Osteoblast (primary cell): Measurements from ENCODE around the gene ZNF503. TPM values are rescaled to one million over a fixed set of nuclear protein-coding genes. Genes with fewer than 3 reads are reported as not detected.

ENCODE experiments used
- DNase-seq: peaks from one replicate; pipeline ENCODE4 v3.0.0; 2011; ENCODE audit warnings: low spot score, mixed read lengths; ENCODE audit not compliant: insufficient read length; ENCODE audit errors: missing footprints
- H2AFZ ChIP-seq: 2 replicates; pipeline ENCODE4 v1.6.0; 2011; ENCODE audit warnings: mild to moderate bottlenecking, low read length
- H3K27ac ChIP-seq: 2 replicates; pipeline ENCODE4 v1.5.1; 2011; ENCODE audit warnings: mild to moderate bottlenecking, low read depth, low read length, moderate library complexity
- H3K27me3 ChIP-seq: 2 replicates; pipeline ENCODE4 v1.6.0; 2012; ENCODE audit warnings: mild to moderate bottlenecking, control low read depth, inconsistent platforms, low read length, moderate library complexity; ENCODE audit not compliant: insufficient read depth
- H3K36me3 ChIP-seq: 2 replicates; pipeline ENCODE4 v1.5.1; 2011; ENCODE audit warnings: mild to moderate bottlenecking, low read length, control low read depth, moderate library complexity; ENCODE audit not compliant: insufficient read depth
- H3K4me1 ChIP-seq: 2 replicates; pipeline ENCODE4 v1.5.1; 2011; ENCODE audit warnings: mild to moderate bottlenecking, low read length, control low read depth, moderate library complexity; ENCODE audit not compliant: insufficient read depth
- H3K4me2 ChIP-seq: 2 replicates; pipeline ENCODE4 v1.6.0; 2011; ENCODE audit warnings: mild to moderate bottlenecking, low read length; ENCODE audit not compliant: insufficient read depth
- H3K4me3 ChIP-seq: fragments of 200-600 bp; sonication (generic); 3 replicates; pipeline ENCODE4 v1.5.1; 2012; ENCODE audit warnings: mild to moderate bottlenecking, low read length, inconsistent platforms; ENCODE audit not compliant: insufficient read depth
- H3K79me2 ChIP-seq: 2 replicates; pipeline ENCODE4 v1.6.0; 2012; ENCODE audit warnings: mild to moderate bottlenecking, low read length, control low read depth, inconsistent platforms; ENCODE audit not compliant: insufficient read depth
- H3K9me3 ChIP-seq: 2 replicates; pipeline ENCODE4 v1.5.1; 2011; ENCODE audit warnings: low read depth, low read length, control low read depth
- H4K20me1 ChIP-seq: 2 replicates; pipeline ENCODE4 v1.6.0; 2012; ENCODE audit warnings: mild to moderate bottlenecking, low read length, control low read depth; ENCODE audit not compliant: insufficient read depth
- total RNA-seq: library from RNA; depleted of rRNA; stranded (reverse); fragments of >200 nt; gene quantifications from 2 replicates; pipeline ENCODE4 v1.2.3, GENCODE V29; 2012
- TF ChIP-seq, protein P1 (sequence below): IDR thresholded peaks from 2 replicates; pipeline ENCODE4 v1.5.1; 2011; ENCODE audit warnings: mild to moderate bottlenecking, low read depth, low read length, moderate library complexity; ENCODE audit errors: extremely low read depth

ZNF503 gene
- total RNA-seq, 1 donor: 18.5 TPM

DNA sequence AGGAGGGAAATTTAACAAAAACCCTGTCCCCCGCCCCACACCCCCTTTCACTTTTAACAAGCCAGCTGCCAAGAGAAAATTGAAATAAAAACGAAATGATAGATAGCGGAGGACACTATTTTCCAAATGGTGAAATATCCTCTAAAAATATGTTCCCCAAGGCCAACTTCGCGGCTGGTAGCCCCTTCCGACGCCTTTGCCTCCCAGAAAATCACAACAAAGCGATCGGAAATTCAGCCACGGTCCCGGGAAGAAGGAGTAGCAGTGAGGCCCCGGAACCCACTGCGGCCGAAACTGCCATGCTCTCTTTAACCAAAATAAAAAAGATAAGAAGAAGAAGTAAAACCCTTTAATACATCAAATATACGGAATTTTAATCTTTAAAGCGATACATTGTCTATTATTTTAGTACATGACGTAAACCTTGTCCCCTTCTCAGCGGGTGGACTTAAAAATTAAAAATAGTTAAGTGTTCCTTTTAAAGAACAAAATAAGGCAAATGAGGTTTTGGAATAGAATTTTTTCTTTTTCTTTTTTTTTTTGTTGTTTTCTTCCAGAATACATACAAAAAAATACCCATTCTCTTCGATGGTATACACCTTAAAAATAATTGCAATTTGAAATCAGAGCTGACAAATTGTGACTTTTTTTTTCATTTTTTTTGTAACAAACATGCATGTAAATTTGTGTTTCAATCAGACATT, 3.9 kb downstream of the ZNF503 start:
- H3K36me3 ChIP-seq: peaks cover 8% of the 10 kb centered on the region
- peak; percentile 79 for DNase-seq
- H3K27ac ChIP-seq: no peak overlapping the region
- H3K9me3 ChIP-seq: no peaks in the 10 kb centered on the region
- no peaks in the 10 kb centered on the region for H3K27me3 ChIP-seq
- TF ChIP-seq, protein P1, sequence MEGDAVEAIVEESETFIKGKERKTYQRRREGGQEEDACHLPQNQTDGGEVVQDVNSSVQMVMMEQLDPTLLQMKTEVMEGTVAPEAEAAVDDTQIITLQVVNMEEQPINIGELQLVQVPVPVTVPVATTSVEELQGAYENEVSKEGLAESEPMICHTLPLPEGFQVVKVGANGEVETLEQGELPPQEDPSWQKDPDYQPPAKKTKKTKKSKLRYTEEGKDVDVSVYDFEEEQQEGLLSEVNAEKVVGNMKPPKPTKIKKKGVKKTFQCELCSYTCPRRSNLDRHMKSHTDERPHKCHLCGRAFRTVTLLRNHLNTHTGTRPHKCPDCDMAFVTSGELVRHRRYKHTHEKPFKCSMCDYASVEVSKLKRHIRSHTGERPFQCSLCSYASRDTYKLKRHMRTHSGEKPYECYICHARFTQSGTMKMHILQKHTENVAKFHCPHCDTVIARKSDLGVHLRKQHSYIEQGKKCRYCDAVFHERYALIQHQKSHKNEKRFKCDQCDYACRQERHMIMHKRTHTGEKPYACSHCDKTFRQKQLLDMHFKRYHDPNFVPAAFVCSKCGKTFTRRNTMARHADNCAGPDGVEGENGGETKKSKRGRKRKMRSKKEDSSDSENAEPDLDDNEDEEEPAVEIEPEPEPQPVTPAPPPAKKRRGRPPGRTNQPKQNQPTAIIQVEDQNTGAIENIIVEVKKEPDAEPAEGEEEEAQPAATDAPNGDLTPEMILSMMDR: no peak
- H2AFZ ChIP-seq: no peak overlapping the region
- peak overlapping the region; percentile 84 for H3K4me2 ChIP-seq
- peaks cover 3% of the 10 kb centered on the region for H3K4me1 ChIP-seq
- H3K4me3 ChIP-seq: peak overlapping the region; percentile 35
- H4K20me1 ChIP-seq: peaks cover 22% of the 10 kb centered on the region
- peaks cover 37% of the 10 kb centered on the region for H3K79me2 ChIP-seq

GRCh38 chr10:75396631-75397495, 4.7 kb downstream of the ZNF503 start:
- Histone ChIP-seq H3K27me3 (no peaks in the 10 kb centered on the region), H2AFZ (no peak overlapping the region), H3K79me2 (peaks cover 37% of the 10 kb centered on the region), H3K4me3 (peak overlapping the region; percentile 28), H3K9me3 (no peaks in the 10 kb centered on the region), H3K4me1 (peaks cover 3% of the 10 kb centered on the region), H3K27ac (no peak overlapping the region), H3K36me3 (peaks cover 8% of the 10 kb centered on the region), H3K4me2 (no peak overlapping the region), H4K20me1 (peaks cover 22% of the 10 kb centered on the region)
- TF ChIP-seq, protein P1: no peak
- DNase-seq: no peak

DNA sequence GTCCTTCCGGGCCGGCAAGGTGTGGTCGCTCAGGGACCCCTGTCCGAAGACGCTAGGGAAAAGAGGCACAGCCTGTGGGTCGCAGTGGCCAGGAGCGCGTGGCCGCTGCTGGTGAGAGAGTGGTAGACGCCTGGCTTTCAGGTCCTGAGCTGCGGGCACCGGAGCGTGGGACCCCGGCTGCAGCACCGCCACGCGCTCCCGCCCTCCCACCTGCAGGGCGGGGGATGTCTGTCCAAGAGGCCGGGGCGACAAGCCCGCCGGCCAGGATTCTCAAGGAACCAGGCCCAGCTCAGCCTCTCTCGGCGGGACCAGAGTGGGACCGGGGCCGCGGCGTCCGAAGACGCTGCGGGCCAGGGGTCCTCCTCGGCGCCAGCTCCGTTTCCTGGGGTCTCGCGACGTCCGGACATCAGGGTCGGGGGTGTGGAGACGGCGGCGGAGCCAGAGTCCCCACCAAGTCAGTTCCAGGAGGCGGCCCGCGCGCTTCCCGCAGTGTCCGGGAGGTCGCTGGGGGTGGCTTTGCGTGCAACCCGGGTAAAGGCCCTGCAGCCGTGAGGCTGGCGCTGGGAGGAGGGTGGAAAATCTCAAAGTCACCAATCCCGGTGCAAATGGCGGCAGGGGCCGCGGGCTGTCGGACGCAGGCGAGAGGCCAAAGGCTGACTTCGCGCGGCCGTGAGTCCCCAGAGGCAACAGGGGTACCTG, 5.5 kb downstream of the ZNF503 start:
- peaks cover 8% of the 10 kb centered on the region for H3K36me3 ChIP-seq
- H3K4me3 ChIP-seq: peak overlapping the region; percentile 28
- peak overlapping the region; percentile 45 for H3K4me2 ChIP-seq
- H3K9me3 ChIP-seq: no peaks in the 10 kb centered on the region
- peaks cover 3% of the 10 kb centered on the region for H3K4me1 ChIP-seq
- H4K20me1 ChIP-seq: peaks cover 22% of the 10 kb centered on the region
- no peaks in the 10 kb centered on the region for H3K27me3 ChIP-seq
- H2AFZ ChIP-seq: no peak overlapping the region
- TF ChIP-seq, protein P1: no peak
- DNase-seq: peak; percentile 74
- H3K27ac ChIP-seq: no peak overlapping the region
- H3K79me2 ChIP-seq: peaks cover 37% of the 10 kb centered on the region
